Upper lobe of right lung (tissue), 1 donor: Measurements from ENCODE around the gene ELP1. TPM values are rescaled to one million over a fixed set of nuclear protein-coding genes. Genes with fewer than 3 reads are reported as not detected.

ENCODE experiments used
- ATAC-seq: fragments of 200-7000 bp; cut with Tn5 transposase; one replicate; pipeline ENCODE4 v1.9.1; 2020; ENCODE audit warnings: mild to moderate bottlenecking, moderate library complexity
- DNase-seq: peaks from one replicate; pipeline ENCODE4 v3.0.0-alpha.2; 2020
- H3K27ac ChIP-seq: fragments of 200-600 bp; one replicate; pipeline ENCODE4 v1.8.0; 2022
- H3K27me3 ChIP-seq: fragments of 200-600 bp; one replicate; pipeline ENCODE4 v1.8.0; 2022; ENCODE audit warnings: mild to moderate bottlenecking
- H3K36me3 ChIP-seq: fragments of 200-600 bp; one replicate; pipeline ENCODE4 v1.8.0; 2022
- H3K4me1 ChIP-seq: fragments of 200-600 bp; one replicate; pipeline ENCODE4 v1.8.0; 2022
- H3K4me3 ChIP-seq: fragments of 200-600 bp; one replicate; pipeline ENCODE4 v1.8.0; 2022; ENCODE audit warnings: mild to moderate bottlenecking
- H3K9me3 ChIP-seq: fragments of 200-600 bp; one replicate; pipeline ENCODE4 v1.8.0; 2022
- CTCF ChIP-seq: fragments of 200-600 bp; IDR thresholded peaks from one replicate; pipeline ENCODE4 v1.8.0; 2022; ENCODE audit warnings: antibody characterized with exemption
- intact Hi-C: fragments of 100-400 bp; cut with DNase I; formaldehyde crosslinking; loops from one replicate; pipeline ENCODE4 v1.11.0; 2022
- total RNA-seq: library from RNA; stranded (reverse); fragmentation: NEBNext Ultra II Directional; extraction: Animal tissue kit (Norgen Biotek cat#: 25700); gene quantifications from one replicate; pipeline ENCODE4 v1.2.1, GENCODE V29; 2021
- donor health status: DM: no; HTN: yes; CAD: no; lungs with severe emphysema.

The ELP1 gene
- total RNA-seq, 1 donor from 2014 or later: 18.3 TPM

GRCh38 chr9:108823829-108824228 lies 110.1 kb downstream of the ELP1 start:
- Histone ChIP-seq H3K4me3 (no peak overlapping the region), H3K36me3 (no peaks in the 10 kb centered on the region), H3K4me1 (no peaks in the 10 kb centered on the region), H3K9me3 (no peaks in the 10 kb centered on the region), H3K27me3 (no peaks in the 10 kb centered on the region), H3K27ac (no peak overlapping the region)
- ATAC-seq (no peak), DNase-seq (no peak)
- TF ChIP-seq CTCF: no peak
- intact Hi-C loops: no loop called here

Other genes with a start within 250 kb of the ELP1 start
- gene ACTL7B, start 78.1 kb downstream of the ELP1 start, total RNA-seq: not detected
- gene ACTL7A, start 71.9 kb downstream of the ELP1 start, total RNA-seq: not detected
- 13.3 TPM for gene ABITRAM, start 276 bp upstream of the ELP1 start, total RNA-seq
- gene CTNNAL1, start 79.4 kb upstream of the ELP1 start, total RNA-seq: 69.4 TPM
- gene TMEM245, start 185.8 kb upstream of the ELP1 start, total RNA-seq: 92.1 TPM
- 0.09 TPM for gene FRRS1L, start 233.1 kb upstream of the ELP1 start, total RNA-seq